Metanephros (tissue), 2 donors: ENCODE data around the gene WFDC1. TPM values are rescaled to one million over a fixed set of nuclear protein-coding genes. Genes with fewer than 3 reads are reported as not detected.

Source experiments
- small RNA-seq: library from RNA; depleted of rRNA; stranded (forward); fragments of <200 nt; gene quantifications from one replicate; pipeline ENCODE3, GENCODE V24; 2014; ENCODE audit warnings: low replicate concordance
- total RNA-seq: library from RNA; depleted of rRNA; stranded (reverse); fragments of >200 nt; gene quantifications from one replicate; pipeline ENCODE4 v1.2.3, GENCODE V29; 2014

The WFDC1 gene, protein sequence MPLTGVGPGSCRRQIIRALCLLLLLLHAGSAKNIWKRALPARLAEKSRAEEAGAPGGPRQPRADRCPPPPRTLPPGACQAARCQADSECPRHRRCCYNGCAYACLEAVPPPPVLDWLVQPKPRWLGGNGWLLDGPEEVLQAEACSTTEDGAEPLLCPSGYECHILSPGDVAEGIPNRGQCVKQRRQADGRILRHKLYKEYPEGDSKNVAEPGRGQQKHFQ
- 4.5 TPM for total RNA-seq

DNA sequence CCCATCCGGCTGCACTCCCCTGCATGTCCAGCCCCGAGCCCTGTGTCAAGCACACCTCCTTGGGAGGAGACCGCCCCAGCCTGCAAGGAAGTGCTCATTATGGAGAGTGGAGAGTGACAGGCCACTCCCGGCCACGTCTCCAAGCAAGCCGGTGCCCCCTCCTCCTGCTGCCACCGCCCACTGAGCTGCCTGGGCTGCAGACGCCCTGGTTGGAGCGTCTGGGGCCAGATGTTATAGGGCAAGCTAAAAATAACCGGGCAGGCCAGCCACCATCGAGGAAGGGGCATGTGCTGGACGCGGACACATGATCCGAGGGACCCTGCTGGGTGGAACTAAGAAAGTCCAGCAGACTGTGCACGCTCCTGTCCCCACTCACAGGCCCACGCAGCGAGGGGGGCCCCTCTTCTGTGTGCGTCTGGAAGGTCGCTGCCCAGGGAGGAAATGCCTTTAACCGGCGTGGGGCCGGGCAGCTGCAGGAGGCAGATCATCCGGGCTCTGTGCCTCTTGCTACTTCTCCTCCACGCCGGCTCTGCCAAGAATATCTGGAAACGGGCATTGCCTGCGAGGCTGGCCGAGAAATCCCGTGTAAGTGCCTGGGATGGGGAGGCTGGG is at the start of gene WFDC1:
Gene WFDC1, plus strand, starts transcription at position 348 of the 612 bp plus-strand sequence. Its CDS starts 94 bp downstream, at position 442.

DNA sequence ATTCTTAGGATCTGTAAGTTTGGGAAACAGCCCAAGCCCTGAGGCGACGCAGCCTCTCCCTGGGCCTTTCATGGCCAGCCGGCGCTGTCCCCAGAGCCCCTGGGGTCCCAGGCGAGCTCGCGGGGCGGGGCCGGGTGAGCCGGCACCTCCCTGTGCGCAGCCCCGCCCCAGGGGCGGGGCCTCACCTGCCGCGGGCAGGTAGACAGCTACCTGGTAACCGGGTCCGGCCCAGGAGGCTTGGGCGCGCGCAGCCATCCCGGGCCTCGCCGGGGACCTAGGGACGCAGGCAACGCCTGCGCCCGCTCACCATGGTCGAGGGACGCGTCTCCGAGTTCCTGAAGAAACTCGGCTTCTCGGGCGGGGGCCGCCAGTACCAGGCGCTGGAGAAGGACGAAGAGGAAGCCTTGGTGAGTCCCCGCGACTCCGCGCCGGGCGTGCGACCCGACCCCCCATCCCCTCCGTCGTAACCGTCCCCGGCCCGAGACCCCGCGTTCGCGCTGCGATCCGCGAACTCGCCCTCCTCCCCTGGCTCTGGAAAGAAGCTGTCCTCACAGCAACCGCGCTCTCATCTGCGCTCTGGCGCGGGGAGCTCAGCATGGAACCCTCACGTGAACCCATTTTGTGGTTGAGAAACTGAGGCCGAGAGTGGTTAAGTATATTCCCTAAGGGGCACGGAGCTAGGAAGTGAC is 73.8 kb downstream of the WFDC1 start, which contains the start of gene ATP2C2:
Gene ATP2C2, plus strand, starts transcription at position 231 of the 689 bp plus-strand sequence. Its CDS starts 78 bp downstream, at position 309.

Small RNAs within 50 kb of the gene (small RNA-seq; reads per million reads assigned to genes)
- not detected for gene RNA5SP433

Other genes with a start within 250 kb of the WFDC1 start
- 102 TPM for gene MBTPS1, start 177.9 kb upstream of the WFDC1 start, total RNA-seq
- gene HSDL1, start 149.7 kb upstream of the WFDC1 start, total RNA-seq = 37.5 TPM
- 2.2 TPM for gene DNAAF1, start 149.6 kb upstream of the WFDC1 start, total RNA-seq
- gene TAF1C, start 107.8 kb upstream of the WFDC1 start, total RNA-seq = 59.0 TPM
- gene ADAD2, start 103.7 kb upstream of the WFDC1 start, total RNA-seq = 0.18 TPM
- not detected for gene KCNG4, start 54.9 kb upstream of the WFDC1 start, total RNA-seq
- gene ATP2C2, start 73.7 kb downstream of the WFDC1 start, total RNA-seq = 2.2 TPM
- 18.3 TPM for gene MEAK7, start 209.8 kb downstream of the WFDC1 start, total RNA-seq